HCT116 (cell line): ENCODE measurements around the gene LSM2. TPM values are rescaled to one million over a fixed set of nuclear protein-coding genes. Genes with fewer than 3 reads are reported as not detected.
"Not testable (repeated sequence)": the region's sequence is repeated elsewhere in the genome, so short reads cannot be mapped to it uniquely, and the experiment has no call there.

ENCODE experiments used
- ATAC-seq: fragments of 200-7000 bp; cut with Tn5 transposase; 2 replicates; pipeline ENCODE4 v1.9.1; 2020; ENCODE audit warnings: mild to moderate bottlenecking, moderate library complexity
- BruUV-seq: library from RNA; stranded (reverse); fragments of 400-500 nt; replicated peaks from 2 replicates; lab custom pipeline; 2021; lab: Mats Ljungman, UMichigan
- CTCF ChIA-PET: fragments of 300-600 bp; sonication (Branson Sonifier 250); formaldehyde crosslinking; loops from one replicate; lab custom pipeline; 2021; ENCODE audit warnings: antibody characterized with exemption; lab: Charles Lee
- POLR2A ChIA-PET: fragments of 300-600, 350-600 bp; sonication (Branson Sonifier 250); formaldehyde crosslinking; loops from one replicate; lab custom pipeline; 2021; ENCODE audit warnings: antibody characterized with exemption; lab: Charles Lee
- RAD21 ChIA-PET, 2 experiments: fragments of 300-600 bp; sonication (Branson Sonifier 250); formaldehyde crosslinking; loops; one replicate each; lab custom pipeline; 2023; ENCODE audit warnings: low total read pairs in 2 of 2; ENCODE audit not compliant: uncharacterized antibody in 2 of 2, unreplicated experiment in 2 of 2, low non-redundant PET in 1 of 2; lab: Charles Lee
- DNase-seq: peaks from one replicate; pipeline ENCODE4 v3.0.0-alpha.2; 2010; ENCODE audit warnings: low read depth, low spot score
- H2AFZ ChIP-seq: fragments of 200-600 bp; shearing (Covaris generic), sonication (generic); 2 replicates; pipeline ENCODE4 v1.6.1; 2017; ENCODE audit warnings: low read depth, mixed run types, mixed read lengths, antibody characterized with exemption, low read length; ENCODE audit not compliant: poor library complexity, severe bottlenecking
- H3K27ac ChIP-seq: 2 replicates; pipeline ENCODE4 v1.5.1; 2012; ENCODE audit warnings: low read depth, low read length
- H3K27me3 ChIP-seq: fragments of 200-600 bp; sonication (generic); 2 replicates; pipeline ENCODE4 v1.6.1; 2016; ENCODE audit warnings: mixed run types, low read length, mixed read lengths; ENCODE audit not compliant: insufficient read depth
- H3K36me3 ChIP-seq, 2 experiments: fragments of 200-500 bp in 1 of 2; fragments of 200-600 bp in 1 of 2; sonication (Bioruptor generic) in 1 of 2; sonication (generic) in 1 of 2; 2 replicates each; pipeline versions ENCODE4 v1.5.1 to v1.6.1; 2014 to 2016; ENCODE audit warnings: low read length in 2 of 2, inconsistent platforms in 1 of 2, mixed read lengths in 1 of 2, mixed run types in 1 of 2; ENCODE audit not compliant: insufficient read depth in 2 of 2, control insufficient read depth in 1 of 2
- H3K4me1 ChIP-seq, 2 experiments: fragments of 200-600 bp in 1 of 2; sonication (generic) in 1 of 2; 2 replicates each; pipeline versions ENCODE4 v1.5.1 to v1.6.1; 2012 to 2017; ENCODE audit warnings: low read length in 2 of 2, inconsistent platforms in 1 of 2, mild to moderate bottlenecking in 1 of 2, mixed read lengths in 1 of 2, mixed run types in 1 of 2, moderate library complexity in 1 of 2; ENCODE audit not compliant: insufficient read depth in 2 of 2, control insufficient read depth in 1 of 2
- H3K4me2 ChIP-seq: fragments of 200-600 bp; sonication (generic); 2 replicates; pipeline ENCODE4 v1.6.1; 2017; ENCODE audit warnings: mixed run types, low read length, mixed read lengths
- H3K4me3 ChIP-seq, 2 experiments: fragments of 200-600 bp in 1 of 2; sonication (generic) in 1 of 2; replicated peaks in 1 of 2; 2 replicates each; pipeline ENCODE4 v1.5.1; 2011 to 2016; ENCODE audit warnings: low read length in 2 of 2, control low read depth in 1 of 2, low read depth in 1 of 2, mild to moderate bottlenecking in 1 of 2, mixed read lengths in 1 of 2, mixed run types in 1 of 2
- H3K79me2 ChIP-seq: fragments of 200-600 bp; sonication (generic); 2 replicates; pipeline ENCODE4 v1.6.1; 2017; ENCODE audit warnings: mild to moderate bottlenecking, mixed run types, low read length, moderate library complexity, mixed read lengths; ENCODE audit not compliant: insufficient read depth
- H3K9ac ChIP-seq: fragments of 200-600 bp; sonication (generic); 2 replicates; pipeline ENCODE4 v1.6.1; 2016; ENCODE audit warnings: low read length, mixed read lengths
- H3K9me2 ChIP-seq: fragments of 200-600 bp; sonication (generic), shearing (Covaris generic); 2 replicates; pipeline ENCODE4 v1.6.1; 2017; ENCODE audit warnings: mixed run types, mild to moderate bottlenecking, moderate library complexity; ENCODE audit not compliant: insufficient read depth
- H3K9me3 ChIP-seq, 2 experiments: fragments of 200-500 bp in 1 of 2; fragments of 200-600 bp in 1 of 2; sonication (Bioruptor generic) in 1 of 2; sonication (generic) in 1 of 2; 2 replicates each; pipeline ENCODE4 v1.6.1; 2014 to 2017; ENCODE audit warnings: low read length in 2 of 2, mixed read lengths in 2 of 2, inconsistent platforms in 1 of 2, low read depth in 1 of 2, mild to moderate bottlenecking in 1 of 2, mixed run types in 1 of 2, moderate library complexity in 1 of 2; ENCODE audit not compliant: control insufficient read depth in 1 of 2, insufficient read depth in 1 of 2
- H4K20me1 ChIP-seq: fragments of 200-600 bp; sonication (generic), shearing (Covaris generic); 2 replicates; pipeline ENCODE4 v1.6.1; 2017; ENCODE audit warnings: mixed run types, mild to moderate bottlenecking, moderate library complexity; ENCODE audit not compliant: insufficient read depth
- ATF3 ChIP-seq: IDR thresholded peaks from 2 replicates; pipeline ENCODE4 v1.6.1; 2012
- CEBPB ChIP-seq: IDR thresholded peaks from 2 replicates; pipeline ENCODE4 v1.6.1; 2012; ENCODE audit warnings: low read depth
- CTCF ChIP-seq, 3 experiments: fragments of 200-600 bp in 1 of 3; sonication (generic) in 1 of 3; IDR thresholded peaks in 2 of 3; conservative IDR thresholded peaks in 1 of 3; 2 replicates each; pipeline ENCODE4 v1.5.1; 2012 to 2017; ENCODE audit warnings: low read depth in 2 of 3, low read length in 2 of 3, antibody characterized with exemption in 1 of 3, borderline replicate concordance in 1 of 3, control low read depth in 1 of 3, mild to moderate bottlenecking in 1 of 3, mixed read lengths in 1 of 3, mixed run types in 1 of 3, moderate library complexity in 1 of 3; ENCODE audit not compliant: insufficient read depth in 1 of 3
- ELF1 ChIP-seq: IDR thresholded peaks from 2 replicates; pipeline ENCODE4 v1.6.1; 2012; ENCODE audit warnings: low read depth, borderline replicate concordance
- EZH2phosphoT487 ChIP-seq: fragments of 200-600 bp; IDR thresholded peaks from 2 replicates; pipeline ENCODE4 v1.6.1; 2018; ENCODE audit warnings: antibody characterized with exemption, borderline replicate concordance
- JUND ChIP-seq: IDR thresholded peaks from 2 replicates; pipeline ENCODE4 v1.6.1; 2012
- MAX ChIP-seq: IDR thresholded peaks from 2 replicates; pipeline ENCODE4 v1.6.1; 2012
- POLR2A ChIP-seq: IDR thresholded peaks from 2 replicates; pipeline ENCODE4 v1.7.0; 2011; ENCODE audit warnings: borderline replicate concordance; ENCODE audit not compliant: insufficient read depth, insufficient read length; ENCODE audit errors: extremely low read depth
- POLR2AphosphoS5 ChIP-seq: IDR thresholded peaks from 2 replicates; pipeline ENCODE4 v1.6.1; 2011; ENCODE audit warnings: mild to moderate bottlenecking, low read depth, low read length, moderate library complexity
- SIN3A ChIP-seq: IDR thresholded peaks from 2 replicates; pipeline ENCODE4 v1.6.1; 2012; ENCODE audit warnings: low read depth
- SP1 ChIP-seq: IDR thresholded peaks from 2 replicates; pipeline ENCODE4 v1.6.1; 2012; ENCODE audit warnings: low read depth
- SRF ChIP-seq: IDR thresholded peaks from 2 replicates; pipeline ENCODE4 v1.6.1; 2012; ENCODE audit warnings: low read depth
- TCF7L2 ChIP-seq: IDR thresholded peaks from 2 replicates; pipeline ENCODE4 v1.7.0; 2011; ENCODE audit warnings: borderline replicate concordance, inconsistent platforms; ENCODE audit not compliant: insufficient read depth, insufficient read length; ENCODE audit errors: extremely low read depth
- ZBTB33 ChIP-seq: IDR thresholded peaks from 2 replicates; pipeline ENCODE4 v1.6.1; 2011; ENCODE audit warnings: mild to moderate bottlenecking, low read length, moderate library complexity; ENCODE audit not compliant: insufficient replicate concordance; ENCODE audit errors: extremely low read depth
- intact Hi-C: fragments of 100-400 bp; cut with micrococcal nuclease; formaldehyde crosslinking; loops from 2 replicates; pipeline ENCODE4 v1.10.0; 2022
- total RNA-seq: library from RNA; stranded (reverse); gene quantifications from one replicate; pipeline ENCODE4 v1.2.1, GENCODE V29; 2021; ENCODE audit not compliant: unreplicated experiment

LSM2 gene
- total RNA-seq, 1 experiment from 2014 or later = 89.7 TPM

GRCh38 chr6:31819871-31820299, 13.1 kb upstream of the LSM2 start:
- no peak overlapping the region for H3K4me2 ChIP-seq
- H3K4me1 ChIP-seq = peaks cover 53 to 54% of the 10 kb centered on the region in 2 experiments
- no peaks in the 10 kb centered on the region for H3K79me2 ChIP-seq
- no peaks in the 10 kb centered on the region for H3K9me2 ChIP-seq
- H3K36me3 ChIP-seq = no peaks in the 10 kb centered on the region
- ChIA-PET POLR2A (interaction anchor here (1.6 to 4.9 kb wide), 2 partner anchors 8 to 13 kb away, joined by 4 to 19 read pairs; partner anchors contain the start of genes HSPA1B and LSM2), CTCF (no interaction called here), RAD21 (no interaction called here)
- TF ChIP-seq CEBPB (no peak), JUND (no peak), TCF7L2 (no peak), MAX (no peak), CTCF (IDR thresholded peaks at IDR 0.05 in 2 of 3, conservative IDR thresholded peaks at IDR 0.05 in 1 of 3; ENCODE audit: borderline replicate concordance in 1 of 3, insufficient read depth in 1 of 3, low read depth in 2 of 3, low read length in 2 of 3) (no peak), SRF (no peak), EZH2phosphoT487 (no peak), SIN3A (no peak), ATF3 (no peak), ZBTB33 (no peak), POLR2AphosphoS5 (no peak), SP1 (no peak), POLR2A (no peak), ELF1 (no peak)
- H3K4me3 ChIP-seq = no peak overlapping the region
- H3K9me3 ChIP-seq = peaks cover 0 to 5% of the 10 kb centered on the region in 2 experiments; a peak in 1 of 4 replicates
- intact Hi-C loops = no loop called here
- BruUV-seq = no TSS peak
- no peak overlapping the region for H3K27ac ChIP-seq
- no peak overlapping the region for H2AFZ ChIP-seq
- no peaks in the 10 kb centered on the region for H3K27me3 ChIP-seq
- H3K9ac ChIP-seq = no peak overlapping the region
- ATAC-seq (no peak), DNase-seq (no peak)
- no peaks in the 10 kb centered on the region for H4K20me1 ChIP-seq

GRCh38 chr6:31817929-31818511, 11.3 kb upstream of the LSM2 start:
- CTCF ChIA-PET = interaction anchor here (0.6 kb wide), 1 partner anchor 43 kb away, joined by 3 read pairs; no protein-coding TSS in a partner anchor
- H3K27ac ChIP-seq, POLR2A ChIA-PET, ATAC-seq, H3K9ac ChIP-seq, H4K20me1 ChIP-seq, H3K4me2 ChIP-seq, H3K9me3 ChIP-seq, DNase-seq, intact Hi-C loops, RAD21 ChIA-PET, H3K27me3 ChIP-seq, H3K9me2 ChIP-seq, BruUV-seq, H2AFZ ChIP-seq, H3K4me3 ChIP-seq, H3K79me2 ChIP-seq, H3K36me3 ChIP-seq: not testable (repeated sequence)
- H3K4me1 ChIP-seq = peaks cover 47 to 53% of the 10 kb centered on the region in 2 experiments
